SK-N-SH (cell line): ENCODE measurements around the gene KCNJ2.

Source experiments
- CHD2 ChIP-seq: fragments of 150-350 bp; IDR thresholded peaks from 2 replicates; pipeline ENCODE4 v1.6.1; 2018; ENCODE audit warnings: low read length; ENCODE audit not compliant: partially characterized antibody
- CTCF ChIP-seq: fragments of 200-600 bp; sonication (generic); IDR thresholded peaks from 2 replicates; pipeline ENCODE4 v1.6.1; 2017; ENCODE audit warnings: antibody characterized with exemption, mild to moderate bottlenecking, moderate library complexity
- ELF1 ChIP-seq: IDR thresholded peaks from 2 replicates; pipeline ENCODE4 v1.4.0; 2012
- EP300 ChIP-seq, 2 experiments: IDR thresholded peaks; 2 replicates each; pipeline versions ENCODE4 v1.4.0 to v1.6.1; 2012; ENCODE audit warnings: borderline replicate concordance in 1 of 2, low read depth in 1 of 2, low read length in 1 of 2
- EZH2phosphoT487 ChIP-seq: fragments of 200-600 bp; sonication (generic); IDR thresholded peaks from 2 replicates; pipeline ENCODE4 v1.6.1; 2017; ENCODE audit warnings: low read depth, mixed run types, mild to moderate bottlenecking, antibody characterized with exemption, moderate library complexity, borderline replicate concordance
- FOSL2 ChIP-seq: IDR thresholded peaks from 2 replicates; pipeline ENCODE4 v1.4.0; 2012; ENCODE audit warnings: low read depth, mild to moderate bottlenecking, moderate library complexity, borderline replicate concordance
- FOXM1 ChIP-seq: IDR thresholded peaks from 2 replicates; pipeline ENCODE4 v1.4.0; 2012; ENCODE audit warnings: low read depth, mild to moderate bottlenecking
- POLR2AphosphoS5 ChIP-seq: IDR thresholded peaks from 2 replicates; pipeline ENCODE4 v1.6.1; 2012; ENCODE audit warnings: low read depth, low read length
- YY1 ChIP-seq: IDR thresholded peaks from 2 replicates; pipeline ENCODE4 v1.4.0; 2012; ENCODE audit warnings: low read depth, mild to moderate bottlenecking
- TF ChIP-seq, protein P1 (sequence below): IDR thresholded peaks from 2 replicates; pipeline ENCODE4 v1.4.0; 2012; ENCODE audit warnings: low read depth, borderline replicate concordance

DNA sequence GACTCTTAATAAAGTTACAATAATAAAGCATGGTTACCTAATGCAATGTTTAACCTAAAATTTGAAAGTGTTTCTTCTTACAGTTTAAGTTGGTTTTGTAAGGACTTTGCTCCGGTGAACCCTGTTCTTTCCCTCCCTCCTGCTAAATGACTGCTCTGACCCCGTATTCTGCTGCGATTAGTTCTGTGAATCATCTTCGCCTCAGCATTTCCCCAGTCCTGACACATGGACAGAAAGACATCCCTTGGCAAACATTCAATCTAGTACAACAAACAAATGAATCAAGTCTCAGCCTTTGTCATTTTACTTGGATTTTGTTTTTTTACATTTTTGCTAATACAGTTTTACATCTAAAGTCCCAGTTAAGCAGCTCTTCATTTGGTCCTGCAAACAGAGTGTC lies 15.4 kb downstream of the KCNJ2 start:
- TF ChIP-seq EZH2phosphoT487 = no peak
- TF ChIP-seq CTCF = no peak
- TF ChIP-seq CHD2 = no peak
- no peak; the same call in 1 of the 2 replicates for TF ChIP-seq POLR2AphosphoS5
- TF ChIP-seq EP300 (IDR thresholded peaks at IDR 0.05; ENCODE audit: borderline replicate concordance in 1 of 2, low read depth in 1 of 2, low read length in 1 of 2) = peak in 1 of 2 experiments; percentile 44; a peak in 1 of 4 replicates
- no peak for TF ChIP-seq YY1
- no peak for TF ChIP-seq ELF1
- TF ChIP-seq FOXM1 = no peak
- TF ChIP-seq FOSL2 = peak; percentile 58
- TF ChIP-seq, protein P1, sequence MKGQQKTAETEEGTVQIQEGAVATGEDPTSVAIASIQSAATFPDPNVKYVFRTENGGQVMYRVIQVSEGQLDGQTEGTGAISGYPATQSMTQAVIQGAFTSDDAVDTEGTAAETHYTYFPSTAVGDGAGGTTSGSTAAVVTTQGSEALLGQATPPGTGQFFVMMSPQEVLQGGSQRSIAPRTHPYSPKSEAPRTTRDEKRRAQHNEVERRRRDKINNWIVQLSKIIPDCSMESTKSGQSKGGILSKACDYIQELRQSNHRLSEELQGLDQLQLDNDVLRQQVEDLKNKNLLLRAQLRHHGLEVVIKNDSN = no peak
